IPS-NIHi7 (cell line): Measurements from ENCODE around the gene RBMX.

Source experiments
- DNase-seq: peaks from one replicate; pipeline ENCODE4 v3.0.0; 2012; ENCODE audit warnings: mixed read lengths; ENCODE audit errors: extremely low spot score

The RBMX gene

GRCh38 chrX:136839196-136839595 lies 41.3 kb downstream of the RBMX start:
- DNase-seq = no peak

GRCh38 chrX:136835761-136836160 lies 44.8 kb downstream of the RBMX start:
- DNase-seq = no peak

GRCh38 chrX:136829413-136829812 lies 51.1 kb downstream of the RBMX start:
- DNase-seq = no peak

- DNase-seq = no peak
Measured at GRCh38 chrX:136828830-136829229, 51.7 kb downstream of the RBMX start.

GRCh38 chrX:136827026-136827425 lies 53.5 kb downstream of the RBMX start:
- DNase-seq = no peak

GRCh38 chrX:136825771-136826170 lies 54.8 kb downstream of the RBMX start:
- no peak for DNase-seq
